ENCODE results near the gene NRIP1.
A peak's percentile ranks its signal among the peaks of the same experiment; 100 is the strongest.
"Not testable (repeated sequence)": the region's sequence is repeated elsewhere in the genome, so short reads cannot be mapped to it uniquely, and the experiment has no call there.

Gene NRIP1

DNA sequence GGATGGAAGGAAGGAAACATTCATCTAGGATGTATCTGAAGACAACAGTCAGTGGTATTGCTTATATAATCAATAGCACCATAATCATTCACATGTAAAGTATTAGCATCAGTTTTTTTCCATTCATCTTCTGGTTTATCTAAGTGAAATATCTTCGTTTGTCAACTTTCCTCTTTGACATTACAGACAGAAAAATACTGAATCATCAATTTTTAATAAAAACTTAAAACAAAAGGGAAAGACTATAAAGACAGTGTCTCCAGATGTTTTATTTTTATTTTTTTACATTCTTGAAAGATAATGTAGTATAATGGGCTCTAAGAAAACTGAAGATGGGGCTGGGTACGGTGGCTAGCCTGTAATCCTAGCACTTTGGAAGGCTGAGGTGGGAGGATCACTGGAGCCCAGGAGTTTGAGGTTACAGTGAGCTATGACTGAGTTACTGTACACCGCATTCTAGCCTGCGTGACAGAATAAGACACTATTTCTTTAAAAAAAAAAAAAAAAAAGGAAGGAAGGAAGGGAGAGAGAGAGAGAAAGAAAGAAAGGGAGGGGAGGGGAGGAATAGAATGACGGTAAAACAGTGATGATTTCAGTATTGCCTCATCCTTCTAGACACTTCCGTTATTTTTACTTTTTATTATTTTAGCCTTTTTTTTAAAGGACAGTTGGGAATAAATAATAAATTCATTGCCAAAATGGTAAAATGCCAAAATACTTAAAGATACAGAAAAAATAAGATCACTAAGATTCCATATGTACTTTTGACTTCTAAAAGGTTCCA, 89.5 kb downstream of the NRIP1 start:
- no peak for DNase-seq

DNA sequence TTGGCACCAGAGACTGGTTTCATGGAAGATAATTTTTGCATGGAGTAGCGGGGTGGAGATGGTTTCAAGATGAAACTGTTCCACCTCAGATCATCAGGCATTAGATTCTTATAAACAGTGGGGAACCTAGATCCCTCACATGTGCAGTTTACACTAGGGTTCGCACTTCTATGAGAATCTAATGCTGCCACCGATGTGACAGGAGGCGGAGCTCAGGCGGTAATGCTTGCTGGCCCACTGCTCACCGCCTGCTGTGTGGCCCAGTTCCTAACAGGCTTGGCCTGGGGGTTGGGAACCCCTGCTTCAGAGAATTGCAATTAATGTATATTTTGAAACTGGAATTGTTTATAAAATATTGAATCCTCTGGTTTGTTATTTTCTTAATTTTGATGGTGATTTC, 92.1 kb downstream of the NRIP1 start:
- no peak for DNase-seq

DNA sequence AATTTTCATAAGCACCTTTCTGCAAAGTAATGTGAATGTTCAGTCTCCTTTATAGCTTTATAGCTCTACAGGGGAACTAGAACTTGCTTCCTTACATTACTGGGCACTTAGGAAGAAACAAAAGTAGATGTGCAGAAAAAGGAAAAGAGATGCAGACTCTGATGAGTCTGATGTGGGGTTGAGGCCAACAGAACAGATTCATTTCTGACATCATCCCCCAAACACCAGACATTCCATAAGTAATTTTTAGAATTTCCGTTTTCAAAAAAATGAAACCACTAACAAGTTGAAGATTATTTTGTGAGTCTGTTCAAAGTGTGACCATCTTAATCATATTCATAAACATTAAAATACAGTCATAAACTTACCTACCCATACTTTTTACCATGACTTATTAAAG, 96.0 kb downstream of the NRIP1 start:
- no peak for DNase-seq

DNA sequence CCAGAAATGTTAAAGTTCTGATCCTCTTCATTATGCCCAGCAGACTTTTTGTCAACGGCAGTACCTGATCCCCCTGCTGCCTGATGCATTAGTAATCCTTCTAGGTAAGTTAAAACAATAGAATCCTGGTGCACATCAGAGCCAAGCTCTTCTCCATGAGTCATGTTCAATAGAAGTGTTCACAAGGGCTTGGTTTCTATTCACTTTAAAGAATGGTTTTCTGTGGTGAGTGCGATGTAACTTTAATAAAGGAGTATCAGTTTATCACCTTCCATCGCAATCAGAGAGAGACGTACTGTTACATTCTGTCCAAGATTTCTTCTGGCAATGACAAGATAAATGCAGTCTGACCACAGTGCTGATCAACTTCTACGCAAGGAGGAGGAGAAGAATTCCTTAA, 96.8 kb downstream of the NRIP1 start:
- DNase-seq: no peak

DNA sequence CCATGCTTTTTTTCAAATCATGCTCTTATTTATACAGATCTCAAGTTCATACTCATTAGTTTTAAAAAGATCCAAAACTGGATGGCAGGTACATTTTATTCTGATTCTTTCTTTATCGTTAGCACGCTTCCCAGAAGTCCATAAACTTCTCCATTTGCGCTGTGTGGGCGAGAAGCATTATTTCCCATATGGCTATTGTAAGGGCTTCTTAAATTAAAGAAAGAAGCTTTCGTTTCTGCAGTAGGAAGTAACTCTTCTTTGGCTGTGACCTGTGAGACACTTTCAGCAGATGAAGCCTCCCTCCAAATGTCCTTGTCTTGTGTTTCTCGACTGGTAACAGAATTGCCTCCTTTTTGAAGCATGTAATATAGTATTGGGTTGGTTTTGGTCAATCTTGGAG, 100.2 kb downstream of the NRIP1 start:
- no peak for DNase-seq

DNA sequence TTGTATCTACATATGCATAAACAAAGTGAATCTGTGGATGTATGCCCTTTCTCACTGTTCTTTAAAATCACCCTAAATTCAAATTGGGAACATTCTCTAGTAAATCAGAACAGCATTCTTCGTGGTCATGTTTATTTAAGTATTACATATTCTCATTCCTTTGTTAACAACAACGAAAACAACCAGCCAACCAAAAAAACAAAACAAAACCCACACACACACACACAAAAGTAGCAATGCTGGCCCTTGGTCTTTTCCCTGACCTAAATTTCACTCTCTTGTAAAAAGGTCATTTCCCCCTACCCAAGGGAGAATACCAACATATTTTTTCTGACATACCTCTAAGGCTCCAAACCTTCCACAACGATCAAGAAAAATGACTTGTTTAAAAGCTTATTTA, 102.6 kb downstream of the NRIP1 start:
- DNase-seq: no peak

DNA sequence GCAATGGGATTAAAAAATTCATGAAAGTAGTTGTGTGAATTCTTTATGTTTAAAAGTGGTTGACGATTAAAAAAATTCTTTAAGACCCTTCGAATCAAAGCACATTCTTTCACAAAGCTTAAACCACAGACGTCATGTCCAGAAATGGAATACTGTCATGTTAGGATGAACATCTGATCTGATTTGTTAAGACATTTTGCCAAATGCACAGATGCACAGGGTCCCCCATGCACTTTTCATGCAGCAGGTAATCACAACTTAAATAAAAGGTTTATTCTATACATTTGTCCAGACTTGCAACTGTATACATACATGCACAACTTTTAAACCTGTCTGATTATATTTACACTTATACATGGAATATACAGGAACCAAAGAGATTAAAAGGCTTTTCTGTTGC, 103.3 kb downstream of the NRIP1 start:
- DNase-seq: peak; percentile 77

DNA sequence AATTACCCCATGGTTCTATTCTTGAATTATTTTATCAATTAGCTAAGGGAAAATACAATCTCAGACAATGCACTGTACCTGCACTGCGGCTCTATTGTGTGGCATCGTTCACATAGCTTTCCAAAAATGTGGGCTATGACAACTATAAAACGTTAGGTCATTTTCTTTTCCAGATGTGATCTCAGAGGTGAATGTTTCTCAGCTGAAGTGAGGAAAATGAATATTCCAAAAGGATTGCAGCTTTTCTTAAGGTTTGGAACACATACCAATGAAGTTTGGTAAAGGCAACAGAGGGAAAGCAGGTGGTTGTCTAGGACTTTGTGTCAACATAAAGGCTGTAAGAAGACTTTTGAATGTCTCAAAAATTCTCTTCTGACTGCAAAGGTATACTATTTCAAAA, 105.5 kb downstream of the NRIP1 start:
- no peak for DNase-seq

DNA sequence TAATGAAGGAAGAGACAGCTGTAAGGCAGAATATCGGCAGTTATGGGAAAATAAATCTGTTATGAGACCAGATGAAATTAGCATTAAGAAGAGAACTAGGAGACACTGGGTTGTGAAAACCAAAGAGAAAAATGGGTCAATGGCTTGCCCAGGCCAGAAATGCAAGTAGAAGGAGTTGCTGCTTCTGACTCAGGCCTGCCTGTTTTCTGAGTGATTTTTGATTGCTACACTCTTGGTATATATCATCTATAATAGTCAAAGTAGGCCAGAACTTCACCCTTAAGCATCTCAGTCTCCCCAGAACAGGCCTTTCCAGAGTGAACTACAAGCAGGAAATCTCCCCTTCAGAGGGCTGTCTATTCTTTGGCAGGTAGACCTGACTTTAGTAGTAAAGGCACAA, 107.0 kb downstream of the NRIP1 start:
- DNase-seq: no peak

DNA sequence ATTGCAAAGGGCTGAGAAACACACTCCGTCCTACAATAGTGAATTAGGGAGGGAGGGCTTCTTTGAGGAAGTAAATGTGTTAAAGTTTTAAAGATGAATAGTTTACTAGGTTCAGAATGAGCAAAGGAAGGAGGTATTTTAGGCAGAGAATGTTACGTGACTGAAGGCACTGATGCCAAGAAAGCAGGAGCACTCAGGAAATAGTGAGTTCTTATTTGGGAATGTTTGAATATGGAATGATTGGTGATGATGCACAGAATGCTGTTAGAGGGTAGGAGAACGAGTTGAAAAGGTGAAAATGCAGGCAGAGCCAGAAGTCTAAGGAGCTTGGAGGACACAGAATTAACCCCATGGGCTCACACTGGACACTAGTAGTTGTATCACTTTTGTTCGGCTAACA, 108.0 kb downstream of the NRIP1 start:
- DNase-seq: no peak

DNA sequence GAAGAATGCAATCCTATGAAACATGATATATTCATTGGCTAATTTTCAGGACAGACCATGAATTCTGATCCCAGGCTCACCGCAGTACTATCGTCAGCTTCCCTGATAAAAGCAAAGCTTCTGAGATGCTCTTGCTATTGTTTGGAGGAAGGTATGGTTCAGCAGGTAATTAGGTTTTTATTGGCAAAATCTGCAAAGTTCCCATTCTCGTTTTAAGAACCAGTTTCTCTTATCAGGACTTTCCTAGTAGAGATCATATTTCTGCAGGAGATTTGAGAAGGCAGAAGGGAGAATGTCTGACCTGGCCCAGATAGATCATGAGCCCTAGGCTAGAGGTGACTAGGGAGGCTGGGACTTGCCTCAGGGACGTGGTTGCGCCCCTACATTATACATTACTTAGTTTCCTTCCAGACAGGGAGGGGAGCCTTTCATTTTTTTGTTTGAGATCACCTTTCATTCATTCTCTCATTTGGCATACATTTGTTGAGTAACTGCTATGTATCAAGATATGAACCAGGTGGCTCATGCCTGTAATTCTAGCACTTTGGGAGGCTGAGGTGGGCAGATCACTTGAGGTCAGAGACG, 108.8 kb downstream of the NRIP1 start:
- DNase-seq: no peak

DNA sequence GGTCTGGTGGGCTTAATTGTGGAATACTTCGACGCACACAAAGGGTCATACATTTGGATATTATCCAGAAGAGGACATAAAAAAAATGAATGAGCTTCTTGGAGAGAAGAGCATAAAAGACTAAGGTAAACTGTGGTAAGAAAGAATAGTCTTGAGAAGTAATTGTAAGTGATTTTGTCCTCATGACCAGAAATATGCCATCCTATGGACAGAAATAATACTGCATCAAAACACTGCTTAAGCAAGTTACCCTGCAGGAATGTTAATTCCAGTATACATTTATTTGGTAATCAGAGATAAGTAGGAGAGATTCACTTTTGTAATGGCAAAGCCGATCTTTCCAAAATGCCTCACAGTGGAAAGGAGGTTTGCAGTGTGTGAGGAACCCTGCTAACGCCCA, 111.9 kb downstream of the NRIP1 start:
- no peak for DNase-seq

DNA sequence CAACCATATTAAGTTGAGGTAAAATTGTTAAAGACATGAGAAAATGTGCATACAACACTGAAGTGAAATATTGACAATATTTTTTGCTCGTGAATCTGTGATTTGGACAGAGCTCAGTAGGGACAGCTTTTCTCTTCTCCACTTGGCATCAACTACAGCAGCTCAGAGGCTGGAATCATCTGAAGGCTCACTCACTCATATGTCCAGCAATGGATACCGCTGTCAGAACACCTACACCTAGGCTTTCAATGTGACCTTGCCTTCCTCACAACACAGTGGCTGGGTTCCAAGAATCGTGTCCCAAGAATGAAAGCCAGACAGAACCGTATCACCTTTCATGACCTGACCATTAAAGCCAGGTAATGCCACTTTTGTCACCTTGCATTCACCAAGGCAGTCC, 115.2 kb downstream of the NRIP1 start:
- no peak for DNase-seq

DNA sequence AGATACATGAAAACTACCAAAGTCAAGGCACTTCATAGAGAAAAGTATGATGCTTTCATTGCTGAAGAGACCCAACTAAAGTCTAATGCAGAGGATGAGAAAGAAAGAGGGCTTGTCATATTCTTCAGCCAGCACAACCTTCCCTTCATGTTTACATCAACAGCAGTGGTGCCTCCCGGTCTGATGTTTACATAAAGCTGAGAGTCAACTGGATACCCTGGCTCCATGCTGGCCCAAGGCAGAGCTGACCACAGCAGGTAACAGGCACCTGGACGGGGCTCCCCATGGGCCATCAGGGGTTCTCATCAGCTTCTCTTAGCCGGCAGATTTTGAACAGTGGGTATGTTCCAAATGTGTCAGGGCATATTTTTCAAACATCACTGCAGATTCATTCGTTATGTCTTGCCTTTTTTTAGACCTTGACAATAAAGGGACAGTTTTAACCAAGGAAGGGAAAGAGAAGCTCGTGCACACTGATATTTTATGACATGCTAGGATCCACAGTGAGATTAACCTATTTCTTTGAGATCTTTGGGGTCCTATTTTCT, 117.1 kb downstream of the NRIP1 start:
- no peak for DNase-seq

DNA sequence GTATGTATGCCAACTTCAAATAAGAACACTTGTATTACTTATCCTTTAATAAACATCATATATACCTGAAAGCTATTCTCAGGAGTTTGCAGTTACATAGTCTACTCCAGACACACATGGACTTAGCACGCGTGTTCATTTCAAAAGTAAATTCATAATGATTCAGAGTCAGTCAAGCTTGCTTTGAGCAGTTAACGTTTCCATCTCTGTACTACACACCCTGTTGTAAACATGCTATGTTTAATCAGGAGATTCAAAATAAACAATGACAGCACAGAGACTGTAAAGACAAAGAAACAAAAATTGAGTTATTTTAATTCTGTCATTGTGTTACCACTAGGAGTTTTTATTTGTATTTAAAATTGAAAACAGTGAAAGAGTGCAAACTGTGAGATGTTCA, 119.6 kb downstream of the NRIP1 start:
- DNase-seq: no peak

DNA sequence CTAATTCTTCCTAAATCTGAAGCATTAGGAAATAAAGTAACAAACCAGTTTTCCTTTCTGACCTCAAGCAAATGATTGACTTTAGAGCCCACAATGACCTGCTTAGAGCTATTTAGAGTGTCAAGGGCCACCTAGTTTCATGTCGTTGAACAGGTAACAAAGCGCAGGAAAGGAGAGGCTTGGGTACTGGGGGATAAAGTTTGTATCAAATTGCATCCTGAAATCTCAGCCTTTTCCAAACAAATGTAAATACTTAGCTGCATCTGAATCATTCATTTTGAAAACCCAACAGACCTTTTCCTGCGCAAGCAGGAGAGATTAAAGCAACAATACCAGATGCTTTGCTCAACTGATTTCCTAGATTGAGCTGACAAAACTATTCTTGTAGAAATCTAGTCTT, 121.2 kb downstream of the NRIP1 start:
- no peak for DNase-seq

DNA sequence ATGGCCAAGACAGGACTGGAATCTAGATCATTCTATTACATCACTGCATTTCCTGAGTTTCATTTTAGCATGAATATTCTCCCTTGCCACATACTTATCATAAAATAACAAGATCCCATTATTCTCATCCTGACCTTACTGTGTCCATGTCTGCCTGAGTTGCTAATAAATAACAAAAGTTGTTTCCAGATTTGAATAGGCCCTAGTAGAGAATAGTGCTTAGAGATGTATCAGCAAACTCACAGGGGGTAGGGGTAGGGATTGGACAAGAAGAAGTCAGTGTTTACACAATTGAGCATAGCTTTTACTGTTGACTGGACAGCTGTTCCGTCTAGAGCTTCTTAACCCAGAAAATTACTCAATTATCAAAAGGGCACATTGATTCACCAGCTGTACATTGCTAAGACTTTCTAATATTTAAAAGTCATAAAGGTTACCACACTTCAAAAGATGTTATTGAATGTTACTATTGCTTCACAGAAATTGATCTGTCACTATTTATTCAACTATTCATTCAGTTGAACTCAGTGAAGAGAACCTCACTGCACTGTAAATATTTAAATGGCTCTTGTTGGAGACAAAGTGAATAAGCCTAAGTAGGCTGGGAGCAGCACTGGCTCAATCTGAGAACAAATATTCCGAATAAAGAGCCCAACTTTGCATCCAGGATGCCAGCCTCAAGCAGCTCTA, 121.9 kb downstream of the NRIP1 start:
- DNase-seq: no peak

DNA sequence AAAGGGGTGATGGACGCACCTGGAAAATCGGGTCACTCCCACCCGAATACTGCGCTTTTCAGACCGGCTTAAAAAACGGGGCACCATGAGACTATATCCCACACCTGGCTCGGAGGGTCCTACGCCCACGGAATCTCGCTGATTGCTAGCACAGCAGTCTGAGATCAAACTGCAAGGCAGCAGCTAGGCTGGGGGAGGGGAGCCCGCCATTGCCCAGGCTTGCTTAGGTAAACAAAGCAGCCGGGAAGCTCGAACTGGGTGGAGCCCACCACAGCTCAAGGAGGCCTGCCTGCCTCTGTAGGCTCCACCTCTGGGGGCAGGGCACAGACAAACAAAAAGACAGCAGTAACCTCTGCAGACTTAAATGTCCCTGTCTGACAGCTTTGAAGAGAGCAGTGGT, 137.5 kb downstream of the NRIP1 start:
- DNase-seq: not testable (repeated sequence)

DNA sequence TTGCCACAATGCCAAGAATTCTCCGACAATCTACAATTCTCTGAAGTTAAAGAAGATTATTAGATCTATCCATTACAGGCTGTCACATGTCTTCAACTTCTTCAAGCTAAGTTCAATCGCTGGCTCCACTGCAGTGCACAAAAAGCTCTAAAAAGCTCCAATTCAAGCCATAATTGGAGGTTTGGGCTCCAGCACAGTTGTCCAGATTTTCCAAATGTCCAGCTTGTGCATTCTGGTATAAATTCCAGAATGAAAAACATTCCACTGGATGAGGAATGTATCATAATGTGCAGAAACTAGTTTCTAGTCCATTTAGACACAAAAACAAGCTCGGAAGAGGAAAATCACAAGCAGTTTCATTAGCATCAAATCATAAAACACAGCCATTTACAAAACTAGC, 138.6 kb downstream of the NRIP1 start:
- DNase-seq: no peak

DNA sequence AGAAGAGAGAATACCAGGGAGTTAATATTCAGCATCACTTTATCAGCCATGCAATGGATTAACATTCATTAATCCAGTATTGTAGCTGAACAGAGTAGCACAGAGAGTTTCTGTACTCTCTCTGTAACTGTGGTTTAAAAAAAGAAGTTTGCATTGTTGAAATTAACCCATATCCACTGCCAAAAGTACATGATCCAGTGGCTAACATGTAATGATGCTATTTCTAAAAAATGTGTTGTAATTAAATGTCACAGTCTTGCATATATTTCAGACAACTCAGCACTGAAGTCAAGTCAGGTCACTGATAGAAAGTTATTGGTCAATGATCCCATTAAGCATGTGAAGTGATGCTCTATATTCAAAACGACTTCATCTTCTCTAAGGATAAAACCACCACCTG, 141.3 kb downstream of the NRIP1 start:
- DNase-seq: no peak

DNA sequence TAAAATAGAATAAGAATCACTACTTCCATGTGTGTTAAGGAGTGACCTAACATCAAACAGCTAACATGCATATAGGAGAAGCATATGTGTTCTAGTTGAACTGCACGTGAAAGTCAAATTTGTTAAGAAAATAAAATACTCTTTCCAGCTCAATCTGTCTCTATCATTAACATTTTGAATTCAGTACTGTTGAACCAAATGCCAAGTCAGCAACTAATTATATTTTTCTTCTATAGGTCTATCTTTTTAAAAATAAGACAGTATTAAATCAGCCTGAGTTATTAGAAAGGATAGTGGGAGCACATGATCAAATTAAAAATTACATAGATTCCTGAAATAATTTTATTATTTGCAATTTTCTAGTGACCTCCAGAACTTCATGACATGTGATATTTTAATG, 141.8 kb downstream of the NRIP1 start:
- no peak for DNase-seq

DNA sequence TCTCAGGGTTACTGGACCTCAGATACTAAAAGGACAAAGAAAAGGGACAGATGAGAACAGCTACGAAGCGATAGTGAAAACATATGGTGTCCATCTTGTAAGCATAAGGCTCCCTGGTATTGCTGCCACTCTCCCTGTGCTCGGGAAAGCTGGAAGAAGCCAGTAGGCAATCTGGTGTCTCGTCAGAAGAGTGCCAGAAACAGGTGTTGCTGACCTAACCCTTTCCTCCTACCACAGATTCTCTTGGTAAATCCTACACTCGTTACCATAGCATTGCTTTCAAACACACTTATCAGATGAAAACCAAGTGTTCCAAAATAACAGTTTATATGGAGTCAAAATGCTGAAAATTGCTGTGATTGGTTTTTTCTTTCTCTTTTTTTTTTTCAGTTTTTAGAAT, 146.3 kb downstream of the NRIP1 start:
- peak; percentile 81 for DNase-seq

DNA sequence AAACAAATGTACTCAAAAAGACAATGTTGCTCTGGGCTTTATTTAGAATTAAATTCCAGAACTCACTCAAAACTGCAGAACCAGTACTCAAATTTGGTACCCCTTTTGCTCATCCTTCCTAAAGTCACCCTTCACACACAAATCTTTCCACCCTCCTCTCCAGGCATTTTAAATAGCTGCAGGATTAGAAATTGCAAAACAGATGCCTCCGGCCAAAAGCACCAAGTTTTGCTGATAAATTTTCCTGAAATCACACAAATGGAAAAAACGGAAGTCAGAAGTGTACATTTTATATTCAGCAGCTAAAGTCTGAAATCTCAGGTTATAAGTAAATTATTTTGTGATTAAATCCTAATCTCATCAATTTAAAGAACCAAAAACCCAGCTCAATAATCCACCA, 147.0 kb downstream of the NRIP1 start:
- DNase-seq: no peak

DNA sequence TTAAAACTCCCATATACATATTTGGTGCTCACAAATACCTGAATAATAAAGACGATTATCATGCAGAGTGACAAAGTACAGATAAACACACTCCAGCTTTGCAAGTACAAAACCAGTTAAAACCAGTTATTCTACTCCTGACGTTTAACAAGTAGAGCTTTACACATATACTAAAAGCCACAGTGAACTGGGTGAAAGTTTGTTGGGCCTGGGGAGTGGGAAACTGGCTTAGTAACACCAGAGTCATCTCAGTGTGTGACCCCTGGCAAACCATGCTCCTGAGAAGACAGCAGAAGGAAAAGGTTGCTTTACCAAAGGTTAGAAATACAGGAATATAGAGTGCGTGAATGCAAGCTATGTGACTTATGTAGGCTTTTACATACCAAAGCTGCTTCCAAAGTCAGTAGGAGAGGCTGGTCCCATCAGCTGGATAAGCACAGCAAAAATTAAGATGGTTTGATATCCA, 148.1 kb downstream of the NRIP1 start:
- DNase-seq: no peak
